ENCODE data around the gene SMAD6.
A peak's percentile ranks its signal among the peaks of the same experiment; 100 is the strongest.

Gene SMAD6

GRCh38 chr15:66657185-66658020 lies 44.6 kb upstream of the SMAD6 start (continued):
- TF ChIP-seq ZNF518A (tag by site-specific recombination; conservative IDR thresholded peaks at IDR 0.05; ENCODE audit: low read depth) (no peak), ZNF514 (tag by site-specific recombination; IDR thresholded peaks at IDR 0.05) (no peak), HOXD13 (CRISPR knock-in tag; IDR thresholded peaks at IDR 0.05; ENCODE audit: borderline replicate concordance) (no peak), SP2 (tag by site-specific recombination; IDR thresholded peaks at IDR 0.05) (no peak), ZNF449 (tag by site-specific recombination; IDR thresholded peaks at IDR 0.05) (no peak), ZNF341 (tag by site-specific recombination; IDR thresholded peaks at IDR 0.05; ENCODE audit: low read depth) (no peak), GLIS2 (tag by site-specific recombination; IDR thresholded peaks at IDR 0.05) (no peak), ZFP37 (tag by site-specific recombination; IDR thresholded peaks at IDR 0.05) (no peak), ZNF571 (tag by site-specific recombination; IDR thresholded peaks at IDR 0.05) (no peak), ZNF398 (tag by site-specific recombination; IDR thresholded peaks at IDR 0.05) (peak; percentile 89), ZNF837 (tag by site-specific recombination; IDR thresholded peaks at IDR 0.05) (no peak), ZNF433 (tag by site-specific recombination; IDR thresholded peaks at IDR 0.05; ENCODE audit: low read depth) (no peak), TCF7L2 (IDR thresholded peaks at IDR 0.05; ENCODE audit: borderline replicate concordance, low read depth, low read length) (no peak)

GRCh38 chr15:66658044-66658443 lies 44.0 kb upstream of the SMAD6 start:
- Histone ChIP-seq H3K9me3 (ENCODE audit: control insufficient read depth, insufficient read depth, low read depth, low read length) (no peaks in the 10 kb centered on the region), H3K36me3 (ENCODE audit: control insufficient read depth in 2 of 2, insufficient read depth in 1 of 2, low read length in 2 of 2) (no peaks in the 10 kb centered on the region), H3K27ac (ENCODE audit: extremely low read depth, low read depth, low read length) (no peak overlapping the region), H3K4me3 (ENCODE audit: low read depth, low read length) (no peak overlapping the region), H3K4me1 (ENCODE audit: control insufficient read depth, insufficient read depth, low read length) (no peaks in the 10 kb centered on the region)
- ChIA-PET POLR2A (no interaction called here), CTCF (interaction anchor here (0.7 kb wide), 1 partner anchor 19 kb away, joined by 3 read pairs; no protein-coding TSS in a partner anchor)
- TF ChIP-seq ZNF26 (tag by site-specific recombination; IDR thresholded peaks at IDR 0.05): no peak
- TF ChIP-seq ZNF629 (tag by site-specific recombination; IDR thresholded peaks at IDR 0.05): no peak
- no peak for TF ChIP-seq ZNF10 (tag by site-specific recombination; IDR thresholded peaks at IDR 0.05)
- no peak for TF ChIP-seq ELK4 (IDR thresholded peaks at IDR 0.05; ENCODE audit: borderline replicate concordance, low read depth, low read length)
- no peak for TF ChIP-seq GLI2 (tag by site-specific recombination; IDR thresholded peaks at IDR 0.05; ENCODE audit: borderline replicate concordance, low read depth)
- TF ChIP-seq PATZ1 (tag by site-specific recombination; IDR thresholded peaks at IDR 0.05): no peak
- TF ChIP-seq PRDM4 (tag by site-specific recombination; IDR thresholded peaks at IDR 0.05): no peak
